OCI-LY1 (cell line): ENCODE data around the gene LAMA3.

Source experiments
- H2AFZ ChIP-seq: fragments of 200-600 bp; sonication (generic), shearing (Covaris generic); 2 replicates; pipeline ENCODE4 v1.6.0; 2014; ENCODE audit warnings: antibody characterized with exemption, mild to moderate bottlenecking, low read length
- H3F3A ChIP-seq: fragments of 200-600 bp; sonication (generic), shearing (Covaris generic); 2 replicates; pipeline ENCODE4 v1.6.0; 2014; ENCODE audit warnings: mild to moderate bottlenecking, antibody characterized with exemption, low read length, moderate library complexity; ENCODE audit not compliant: insufficient read depth
- H3K27ac ChIP-seq: fragments of 200-600 bp; sonication (generic); 2 replicates; pipeline ENCODE4 v1.5.1; 2014; ENCODE audit warnings: low read length, mixed run types, mild to moderate bottlenecking, low read depth; ENCODE audit not compliant: poor library complexity, severe bottlenecking
- H3K27me3 ChIP-seq: fragments of 200-600 bp; sonication (generic); 2 replicates; pipeline ENCODE4 v1.6.0; 2014; ENCODE audit warnings: antibody characterized with exemption, mild to moderate bottlenecking, low read length, moderate library complexity; ENCODE audit not compliant: insufficient read depth
- H3K36me3 ChIP-seq: fragments of 200-600 bp; sonication (generic); 2 replicates; pipeline ENCODE4 v1.6.1; 2014; ENCODE audit warnings: mild to moderate bottlenecking, antibody characterized with exemption, low read length, moderate library complexity, mixed read lengths; ENCODE audit not compliant: insufficient read depth
- H3K4me1 ChIP-seq: fragments of 200-600 bp; sonication (generic); 2 replicates; pipeline ENCODE4 v1.5.1; 2014; ENCODE audit warnings: mild to moderate bottlenecking, low read length, moderate library complexity; ENCODE audit not compliant: insufficient read depth, severe bottlenecking
- H3K4me2 ChIP-seq: fragments of 200-600 bp; sonication (generic), shearing (Covaris generic); 2 replicates; pipeline ENCODE4 v1.6.1; 2014; ENCODE audit warnings: low read length
- H3K4me3 ChIP-seq: fragments of 200-600 bp; sonication (generic); 2 replicates; pipeline ENCODE4 v1.5.1; 2014; ENCODE audit warnings: low read length, low read depth, mild to moderate bottlenecking, mixed read lengths; ENCODE audit not compliant: poor library complexity, severe bottlenecking
- H3K79me2 ChIP-seq: fragments of 200-600 bp; shearing (Covaris generic); 2 replicates; pipeline ENCODE4 v1.6.1; 2016; ENCODE audit warnings: mixed run types, low read length, mixed read lengths; ENCODE audit not compliant: insufficient read depth
- H3K9ac ChIP-seq: fragments of 200-600 bp; sonication (generic), shearing (Covaris generic); 2 replicates; pipeline ENCODE4 v1.6.1; 2014; ENCODE audit warnings: mild to moderate bottlenecking, low read length, mixed read lengths
- H3K9me2 ChIP-seq: fragments of 200-600 bp; sonication (generic), shearing (Covaris generic); 2 replicates; pipeline ENCODE4 v1.6.1; 2014; ENCODE audit warnings: low read depth, mild to moderate bottlenecking, low read length, mixed read lengths
- H3K9me3 ChIP-seq: fragments of 200-600 bp; shearing (Covaris generic); 2 replicates; pipeline ENCODE4 v1.6.1; 2014; ENCODE audit warnings: low read length, mixed read lengths
- H4K20me1 ChIP-seq: fragments of 200-600 bp; sonication (generic), shearing (Covaris generic); 2 replicates; pipeline ENCODE4 v1.6.0; 2016; ENCODE audit warnings: mild to moderate bottlenecking, low read length; ENCODE audit not compliant: insufficient read depth
- EZH2 ChIP-seq: fragments of 200-600 bp; sonication (generic), shearing (Covaris generic); IDR thresholded peaks from 2 replicates; pipeline ENCODE4 v1.8.0; 2017; ENCODE audit warnings: borderline replicate concordance, mixed run types, mild to moderate bottlenecking, antibody characterized with exemption, low read length, moderate library complexity, mixed read lengths
- TF ChIP-seq, protein P1 (sequence below): fragments of 200-600 bp; sonication (generic), shearing (Covaris generic); IDR thresholded peaks from 2 replicates; pipeline ENCODE4 v1.5.1; 2017; ENCODE audit warnings: mild to moderate bottlenecking, antibody characterized with exemption, low read length, moderate library complexity, mixed read lengths

Gene LAMA3

DNA sequence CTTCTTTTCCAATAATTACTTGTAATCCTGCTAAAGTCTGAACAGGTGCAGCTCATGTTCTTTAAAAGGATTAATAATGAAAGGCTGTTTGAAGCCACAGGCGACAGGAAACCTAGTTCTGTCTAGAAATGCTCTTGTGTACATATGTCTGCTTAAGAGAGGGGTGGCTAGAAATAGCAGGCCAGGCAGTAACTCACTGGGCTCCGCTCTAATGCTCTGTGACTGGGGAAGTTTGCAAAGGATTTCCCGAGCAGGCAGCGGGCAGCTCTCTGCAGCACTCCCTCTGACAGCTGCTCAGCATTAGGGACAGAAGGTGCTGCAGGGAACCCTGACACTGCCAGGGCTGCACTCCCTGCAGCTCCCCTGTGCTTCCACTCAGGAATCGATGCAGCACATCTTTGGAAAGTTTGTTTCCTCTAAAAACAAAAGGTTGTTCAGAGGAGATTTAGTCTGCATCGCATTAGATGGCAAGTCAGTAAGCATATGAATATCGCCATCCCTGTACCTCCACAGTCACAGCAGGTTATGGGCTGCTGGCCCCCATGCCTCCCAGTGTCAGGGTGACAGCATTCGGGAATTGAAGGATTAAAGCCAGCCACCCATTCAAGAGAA is 292.2 kb downstream of the LAMA3 start:
- Histone ChIP-seq H3K79me2 (no peaks in the 10 kb centered on the region), H3K36me3 (no peaks in the 10 kb centered on the region), H3K9me2 (no peaks in the 10 kb centered on the region), H3F3A (no peaks in the 10 kb centered on the region), H2AFZ (no peak overlapping the region), H3K27ac (no peak overlapping the region), H3K9me3 (no peaks in the 10 kb centered on the region), H3K27me3 (no peaks in the 10 kb centered on the region), H3K4me1 (no peaks in the 10 kb centered on the region), H3K9ac (no peak overlapping the region), H3K4me2 (no peak overlapping the region), H4K20me1 (no peaks in the 10 kb centered on the region), H3K4me3 (no peak overlapping the region)
- no peak for TF ChIP-seq EZH2

DNA sequence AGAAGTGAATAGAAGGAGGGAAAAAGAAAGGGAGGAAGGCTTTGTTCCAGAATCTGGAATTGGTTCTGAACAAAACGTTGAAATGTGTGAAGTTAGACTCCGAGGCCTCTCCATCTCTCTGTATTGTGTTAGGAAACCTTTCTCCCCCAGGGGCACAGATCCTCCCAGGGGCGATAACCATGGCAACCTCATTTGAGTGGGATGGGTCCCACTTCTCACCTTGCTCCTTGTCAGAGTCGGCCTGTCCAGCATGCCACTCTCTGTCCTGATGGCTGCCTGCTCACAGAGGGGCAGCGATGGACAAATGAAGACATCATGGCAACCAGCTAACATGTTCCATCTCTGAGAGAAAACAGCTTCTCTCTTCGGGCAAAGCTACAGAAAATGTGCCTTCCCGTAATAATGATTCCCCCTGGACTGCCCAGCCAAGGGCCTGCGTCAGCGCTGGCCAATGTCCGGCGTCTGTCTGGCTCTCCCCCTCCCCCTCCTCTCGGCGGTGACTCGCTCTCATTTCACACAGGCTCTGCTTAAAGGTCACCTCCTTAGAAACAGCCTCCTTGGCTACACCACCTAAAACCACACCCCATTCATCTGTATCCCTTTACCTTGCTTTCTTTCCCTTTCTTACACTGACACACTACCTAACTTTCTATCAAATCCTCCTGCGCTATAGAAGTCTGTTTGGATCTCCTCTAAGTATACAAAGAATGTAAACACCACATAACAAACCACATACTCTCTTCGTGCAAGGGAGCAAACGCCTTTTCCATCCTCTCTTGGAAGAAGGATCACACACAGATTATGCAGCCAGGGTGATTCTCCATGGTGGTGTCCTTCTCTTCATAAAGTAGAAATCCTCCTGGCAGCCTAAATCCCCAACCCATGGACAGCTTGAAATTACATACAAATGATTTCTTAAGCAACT is 293.2 kb downstream of the LAMA3 start:
- no peak overlapping the region for H3K9ac ChIP-seq
- H3K79me2 ChIP-seq: no peaks in the 10 kb centered on the region
- H3K4me2 ChIP-seq: no peak overlapping the region
- H3K9me3 ChIP-seq: no peaks in the 10 kb centered on the region
- H2AFZ ChIP-seq: no peak overlapping the region
- H4K20me1 ChIP-seq: no peaks in the 10 kb centered on the region
- no peak overlapping the region for H3K27ac ChIP-seq
- H3K4me1 ChIP-seq: no peaks in the 10 kb centered on the region
- H3K36me3 ChIP-seq: no peaks in the 10 kb centered on the region
- H3K9me2 ChIP-seq: no peaks in the 10 kb centered on the region
- no peaks in the 10 kb centered on the region for H3F3A ChIP-seq
- H3K27me3 ChIP-seq: no peaks in the 10 kb centered on the region
- H3K4me3 ChIP-seq: no peak overlapping the region
- TF ChIP-seq, protein P1, sequence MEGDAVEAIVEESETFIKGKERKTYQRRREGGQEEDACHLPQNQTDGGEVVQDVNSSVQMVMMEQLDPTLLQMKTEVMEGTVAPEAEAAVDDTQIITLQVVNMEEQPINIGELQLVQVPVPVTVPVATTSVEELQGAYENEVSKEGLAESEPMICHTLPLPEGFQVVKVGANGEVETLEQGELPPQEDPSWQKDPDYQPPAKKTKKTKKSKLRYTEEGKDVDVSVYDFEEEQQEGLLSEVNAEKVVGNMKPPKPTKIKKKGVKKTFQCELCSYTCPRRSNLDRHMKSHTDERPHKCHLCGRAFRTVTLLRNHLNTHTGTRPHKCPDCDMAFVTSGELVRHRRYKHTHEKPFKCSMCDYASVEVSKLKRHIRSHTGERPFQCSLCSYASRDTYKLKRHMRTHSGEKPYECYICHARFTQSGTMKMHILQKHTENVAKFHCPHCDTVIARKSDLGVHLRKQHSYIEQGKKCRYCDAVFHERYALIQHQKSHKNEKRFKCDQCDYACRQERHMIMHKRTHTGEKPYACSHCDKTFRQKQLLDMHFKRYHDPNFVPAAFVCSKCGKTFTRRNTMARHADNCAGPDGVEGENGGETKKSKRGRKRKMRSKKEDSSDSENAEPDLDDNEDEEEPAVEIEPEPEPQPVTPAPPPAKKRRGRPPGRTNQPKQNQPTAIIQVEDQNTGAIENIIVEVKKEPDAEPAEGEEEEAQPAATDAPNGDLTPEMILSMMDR: no peak
- no peak for TF ChIP-seq EZH2

DNA sequence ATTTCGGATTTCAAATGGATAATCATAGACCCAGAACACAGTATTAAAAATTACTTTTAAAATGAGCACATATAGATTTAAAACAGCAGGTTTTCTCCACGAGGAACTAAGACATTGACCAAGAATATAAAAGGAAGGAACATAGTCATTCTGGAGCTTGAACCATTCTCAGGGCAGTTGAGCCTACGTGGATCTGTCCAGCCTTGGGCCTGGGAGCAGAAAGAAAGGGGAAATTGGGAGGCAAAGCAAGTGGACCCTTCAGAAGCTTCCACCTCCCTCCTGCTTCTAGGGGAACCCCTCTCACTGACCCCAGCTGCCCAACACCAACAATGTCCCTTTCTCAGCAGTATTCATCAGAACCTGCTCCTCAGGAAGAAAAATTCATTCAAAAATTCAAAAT is 293.9 kb downstream of the LAMA3 start:
- Histone ChIP-seq H2AFZ (no peak overlapping the region), H3K4me3 (no peak overlapping the region)

More for the DNA sequence above, 293.9 kb downstream of the LAMA3 start:
- no peak overlapping the region for H3K4me2 ChIP-seq
- no peaks in the 10 kb centered on the region for H3K79me2 ChIP-seq
- H3K9me2 ChIP-seq: no peaks in the 10 kb centered on the region
- no peaks in the 10 kb centered on the region for H4K20me1 ChIP-seq
- no peaks in the 10 kb centered on the region for H3K9me3 ChIP-seq
- TF ChIP-seq, protein P1: no peak
- TF ChIP-seq EZH2: no peak
- no peak overlapping the region for H3K9ac ChIP-seq
- no peaks in the 10 kb centered on the region for H3K36me3 ChIP-seq
- H3K27me3 ChIP-seq: no peaks in the 10 kb centered on the region
- H3F3A ChIP-seq: no peaks in the 10 kb centered on the region
- H3K4me1 ChIP-seq: no peaks in the 10 kb centered on the region
- H3K27ac ChIP-seq: no peak overlapping the region
